ENCODE results near the gene SEMG2.

- no peak for TF ChIP-seq CTCF (IDR thresholded peaks at IDR 0.05; ENCODE audit: low read length)
- TF ChIP-seq EZH2 (optimal IDR thresholded peaks at IDR 0.05; ENCODE audit: low read depth, low read length): no peak
- no peak for TF ChIP-seq EZH2phosphoT487 (IDR thresholded peaks at IDR 0.05; ENCODE audit: low read length)
Measured at GRCh38 chr20:45176526-45177267, 44.5 kb upstream of the SEMG2 start.

Data from MM.1S (cell line).